Neural progenitor cell (in vitro differentiated cells): ENCODE data around the gene DISC1.

Source experiments
- EZH2 ChIP-seq: fragments of 200-600 bp; sonication (generic); IDR thresholded peaks from 2 replicates; pipeline ENCODE4 v1.6.1; 2017; ENCODE audit warnings: antibody characterized with exemption, mild to moderate bottlenecking, moderate library complexity
- TF ChIP-seq, protein P1 (sequence below): fragments of 200-600 bp; sonication (generic); IDR thresholded peaks from 2 replicates; pipeline ENCODE4 v1.5.1; 2017; ENCODE audit warnings: antibody characterized with exemption, mild to moderate bottlenecking

DNA sequence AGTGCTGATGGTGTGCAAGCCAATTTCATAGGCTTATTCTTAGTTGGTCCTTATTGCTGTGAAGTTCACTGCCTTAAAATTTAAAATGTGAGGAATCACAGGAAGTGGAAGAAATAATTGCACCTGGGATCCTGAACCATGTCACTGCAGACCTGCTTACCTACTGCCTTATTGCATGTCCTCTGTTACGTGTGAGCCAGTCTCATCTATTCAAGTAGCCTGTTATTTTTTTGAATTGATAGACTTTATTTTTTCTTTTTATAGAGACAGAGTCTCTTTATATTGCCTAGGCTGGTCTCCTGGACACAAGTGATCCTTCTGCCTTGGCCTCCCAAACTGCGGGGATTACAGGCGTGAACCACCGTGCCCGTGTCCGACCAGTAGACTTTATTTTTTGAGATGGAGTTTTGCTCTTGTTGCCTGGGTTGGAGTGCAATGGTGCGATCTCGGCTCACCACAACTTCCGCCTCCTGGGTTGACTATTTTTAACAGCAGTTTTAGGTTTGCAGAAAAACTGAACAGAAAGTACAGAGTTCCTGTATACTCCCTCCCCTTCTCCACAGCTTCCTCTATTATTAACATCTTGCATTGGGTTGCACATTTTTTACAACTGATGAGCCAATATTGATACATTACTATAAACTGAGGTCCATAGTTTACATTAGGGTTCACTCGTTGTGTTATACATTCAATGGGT, 14.0 kb upstream of the DISC1 start:
- no peak for TF ChIP-seq EZH2
- TF ChIP-seq, protein P1, sequence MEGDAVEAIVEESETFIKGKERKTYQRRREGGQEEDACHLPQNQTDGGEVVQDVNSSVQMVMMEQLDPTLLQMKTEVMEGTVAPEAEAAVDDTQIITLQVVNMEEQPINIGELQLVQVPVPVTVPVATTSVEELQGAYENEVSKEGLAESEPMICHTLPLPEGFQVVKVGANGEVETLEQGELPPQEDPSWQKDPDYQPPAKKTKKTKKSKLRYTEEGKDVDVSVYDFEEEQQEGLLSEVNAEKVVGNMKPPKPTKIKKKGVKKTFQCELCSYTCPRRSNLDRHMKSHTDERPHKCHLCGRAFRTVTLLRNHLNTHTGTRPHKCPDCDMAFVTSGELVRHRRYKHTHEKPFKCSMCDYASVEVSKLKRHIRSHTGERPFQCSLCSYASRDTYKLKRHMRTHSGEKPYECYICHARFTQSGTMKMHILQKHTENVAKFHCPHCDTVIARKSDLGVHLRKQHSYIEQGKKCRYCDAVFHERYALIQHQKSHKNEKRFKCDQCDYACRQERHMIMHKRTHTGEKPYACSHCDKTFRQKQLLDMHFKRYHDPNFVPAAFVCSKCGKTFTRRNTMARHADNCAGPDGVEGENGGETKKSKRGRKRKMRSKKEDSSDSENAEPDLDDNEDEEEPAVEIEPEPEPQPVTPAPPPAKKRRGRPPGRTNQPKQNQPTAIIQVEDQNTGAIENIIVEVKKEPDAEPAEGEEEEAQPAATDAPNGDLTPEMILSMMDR, result no peak
